Transverse colon (tissue), 3 donors: ENCODE data around the gene SSTR5.

Experiments used
- POLR2A ChIP-seq: fragments of 450-650 bp; IDR thresholded peaks from one replicate; pipeline ENCODE4 v1.6.1; 2016; ENCODE audit warnings: antibody characterized with exemption, mild to moderate bottlenecking, moderate library complexity
- TF ChIP-seq, protein P1 (sequence below), 5 experiments: fragments of 200-600 bp in 3 of 5; fragments of 450-650 bp in 2 of 5; sonication (generic) in 3 of 5; IDR thresholded peaks; 1 replicate in 2 of 5; 2 replicates in 3 of 5; pipeline ENCODE4 v1.5.1; 2016 to 2017; ENCODE audit warnings: antibody characterized with exemption in 5 of 5, inconsistent platforms in 3 of 5, mild to moderate bottlenecking in 2 of 5, moderate library complexity in 1 of 5

DNA sequence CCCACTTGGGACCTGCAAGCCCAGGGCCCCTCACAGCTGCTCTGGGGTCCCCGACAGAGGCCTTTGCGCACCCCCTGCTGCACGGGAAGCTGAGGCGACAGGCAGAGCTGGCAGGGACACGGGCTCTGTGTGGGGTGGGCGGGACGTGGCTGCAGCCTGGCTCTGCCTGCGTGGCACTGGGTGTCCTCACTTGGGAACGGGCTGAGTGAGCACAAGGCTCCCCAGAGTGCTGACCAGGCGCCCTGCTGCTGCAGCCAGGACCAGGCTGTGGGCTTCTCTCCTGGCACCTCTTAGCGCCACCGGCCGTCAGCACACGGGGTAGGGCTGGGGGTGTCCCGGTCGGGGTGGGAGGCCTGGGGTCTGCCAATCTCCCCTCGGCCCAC is 16.9 kb downstream of the SSTR5 start:
- TF ChIP-seq, protein P1, sequence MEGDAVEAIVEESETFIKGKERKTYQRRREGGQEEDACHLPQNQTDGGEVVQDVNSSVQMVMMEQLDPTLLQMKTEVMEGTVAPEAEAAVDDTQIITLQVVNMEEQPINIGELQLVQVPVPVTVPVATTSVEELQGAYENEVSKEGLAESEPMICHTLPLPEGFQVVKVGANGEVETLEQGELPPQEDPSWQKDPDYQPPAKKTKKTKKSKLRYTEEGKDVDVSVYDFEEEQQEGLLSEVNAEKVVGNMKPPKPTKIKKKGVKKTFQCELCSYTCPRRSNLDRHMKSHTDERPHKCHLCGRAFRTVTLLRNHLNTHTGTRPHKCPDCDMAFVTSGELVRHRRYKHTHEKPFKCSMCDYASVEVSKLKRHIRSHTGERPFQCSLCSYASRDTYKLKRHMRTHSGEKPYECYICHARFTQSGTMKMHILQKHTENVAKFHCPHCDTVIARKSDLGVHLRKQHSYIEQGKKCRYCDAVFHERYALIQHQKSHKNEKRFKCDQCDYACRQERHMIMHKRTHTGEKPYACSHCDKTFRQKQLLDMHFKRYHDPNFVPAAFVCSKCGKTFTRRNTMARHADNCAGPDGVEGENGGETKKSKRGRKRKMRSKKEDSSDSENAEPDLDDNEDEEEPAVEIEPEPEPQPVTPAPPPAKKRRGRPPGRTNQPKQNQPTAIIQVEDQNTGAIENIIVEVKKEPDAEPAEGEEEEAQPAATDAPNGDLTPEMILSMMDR (IDR thresholded peaks at IDR 0.05), result no peak
- no peak for TF ChIP-seq POLR2A
